SK-MEL-5 (cell line): ENCODE results near the gene SERPINI1. TPM values are rescaled to one million over a fixed set of nuclear protein-coding genes. Genes with fewer than 3 reads are reported as not detected.
"Not testable (repeated sequence)": the region's sequence is repeated elsewhere in the genome, so short reads cannot be mapped to it uniquely, and the experiment has no call there.

ENCODE experiments used
- DNase-seq: peaks from one replicate; pipeline ENCODE4 v3.0.0-alpha.2; 2016; ENCODE audit warnings: low read depth, low spot score
- in situ Hi-C: cut with HindIII; loops from 2 replicates; pipeline ENCODE4 v1.10.0; 2016; ENCODE audit warnings: low sequenced_read_pairs, high pct_unique_total_duplicates, low pct_unique_long_range_greater_than_20kb
- total RNA-seq: library from RNA; depleted of rRNA; stranded (reverse); fragments of >200 nt; shearing (Covaris generic); gene quantifications from 2 replicates; pipeline ENCODE4 v1.2.3, GENCODE V29; 2014

SERPINI1 gene
- total RNA-seq, 1 experiment from 2014 or later: 14.6 TPM

DNA sequence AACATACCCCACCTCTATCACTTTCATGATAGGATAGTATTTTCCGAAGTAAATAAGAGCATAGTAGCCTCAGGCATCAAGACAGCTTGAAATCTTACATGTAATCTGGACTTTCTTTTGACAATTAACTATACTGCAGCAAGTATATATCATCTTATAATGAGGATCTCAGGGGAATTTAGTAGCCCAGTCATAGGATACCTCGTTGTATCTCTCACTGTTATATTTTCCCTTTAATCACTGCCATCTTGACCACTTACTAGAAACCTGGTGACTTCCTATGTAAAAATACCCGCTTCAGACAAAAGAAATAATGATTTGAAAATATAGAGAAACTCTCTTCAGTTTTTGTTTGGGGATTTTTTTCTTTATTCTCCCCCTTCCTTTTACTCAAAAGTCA lies 88.2 kb downstream of the SERPINI1 start:
- DNase-seq: no peak
- in situ Hi-C loops: no loop called here

- in situ Hi-C loops, DNase-seq: not testable (repeated sequence)
Measured at GRCh38 chr3:167827588-167827987, 92.1 kb downstream of the SERPINI1 start.

DNA sequence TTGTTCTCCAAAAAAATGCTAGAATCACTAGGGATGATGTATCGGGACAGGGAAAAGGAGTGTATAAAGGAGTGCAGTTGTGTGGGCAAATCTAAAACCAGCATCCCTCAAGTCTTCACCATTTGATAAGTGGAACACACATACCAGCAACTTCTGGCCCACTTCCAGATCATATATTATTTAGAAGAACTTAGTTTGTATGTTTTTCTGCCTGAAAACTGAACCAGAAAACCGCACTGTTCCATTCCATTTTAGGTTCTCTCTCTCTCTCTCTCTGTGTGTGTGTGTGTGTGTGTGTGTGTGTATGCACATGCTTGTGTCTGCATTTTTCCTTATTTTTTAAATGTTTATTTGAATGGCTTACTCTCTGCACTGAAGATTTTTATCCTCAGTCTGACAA lies 93.5 kb downstream of the SERPINI1 start:
- in situ Hi-C loops: no loop called here
- DNase-seq: no peak

DNA sequence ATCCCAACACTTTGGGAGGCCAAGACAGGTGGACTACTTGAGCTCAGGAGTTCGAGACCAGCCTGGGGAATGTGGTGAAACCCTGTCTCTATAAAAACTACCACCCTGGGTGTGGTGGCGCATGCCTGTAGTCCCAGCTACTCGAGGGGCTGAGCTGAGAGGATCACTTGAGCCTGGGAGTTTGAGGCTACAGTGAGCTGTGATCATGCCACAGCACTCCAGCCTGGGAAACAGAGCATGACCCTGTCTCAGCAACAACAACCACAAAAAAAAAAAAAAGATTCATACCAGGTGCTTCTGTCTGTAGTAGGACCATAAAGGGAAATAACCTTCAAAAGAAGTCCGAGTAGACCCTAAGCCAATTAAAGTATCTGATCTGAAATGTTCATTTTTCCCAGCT lies 94.5 kb downstream of the SERPINI1 start:
- DNase-seq: no peak
- in situ Hi-C loops: no loop called here

- in situ Hi-C loops: no loop called here
- no peak for DNase-seq
Measured at GRCh38 chr3:167835359-167835758, 99.8 kb downstream of the SERPINI1 start.

GRCh38 chr3:167835953-167836352 lies 100.4 kb downstream of the SERPINI1 start:
- DNase-seq: no peak
- in situ Hi-C loops: no loop called here

- in situ Hi-C loops: no loop called here
- DNase-seq: peak; percentile 14
Measured at GRCh38 chr3:167837466-167837865, 101.9 kb downstream of the SERPINI1 start.

DNA sequence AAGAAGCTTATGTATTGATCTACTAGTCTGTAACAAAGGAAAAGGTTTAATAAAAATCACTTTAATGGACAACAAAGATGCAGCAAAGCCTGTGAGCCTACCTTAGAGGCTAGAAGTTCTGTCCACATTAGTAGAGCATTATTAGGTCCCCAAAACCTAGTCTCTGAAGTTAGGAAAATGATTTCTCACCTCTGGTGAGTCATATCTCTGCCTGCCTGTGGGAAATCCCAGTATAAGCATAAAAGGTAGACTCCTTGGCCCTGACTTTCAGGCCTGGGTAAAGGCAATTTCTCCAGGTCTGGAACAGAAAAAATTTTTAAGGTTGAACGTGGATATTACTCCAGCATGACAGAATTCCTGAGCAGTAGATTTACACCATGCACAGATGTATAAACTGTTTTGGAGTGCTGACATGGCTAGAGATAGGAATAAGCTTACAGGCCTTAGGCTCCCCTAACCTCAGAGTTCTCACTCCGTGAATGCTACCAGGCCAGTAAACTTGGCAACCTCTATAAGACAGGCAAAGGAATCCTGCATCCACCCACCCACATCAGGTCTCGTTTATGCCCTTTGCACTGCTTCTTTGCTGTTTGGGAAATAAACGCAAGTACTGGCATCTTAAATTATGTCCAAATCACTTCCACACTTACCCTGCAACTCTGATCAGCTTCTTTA lies 104.1 kb downstream of the SERPINI1 start:
- no peak for DNase-seq
- in situ Hi-C loops: no loop called here

DNA sequence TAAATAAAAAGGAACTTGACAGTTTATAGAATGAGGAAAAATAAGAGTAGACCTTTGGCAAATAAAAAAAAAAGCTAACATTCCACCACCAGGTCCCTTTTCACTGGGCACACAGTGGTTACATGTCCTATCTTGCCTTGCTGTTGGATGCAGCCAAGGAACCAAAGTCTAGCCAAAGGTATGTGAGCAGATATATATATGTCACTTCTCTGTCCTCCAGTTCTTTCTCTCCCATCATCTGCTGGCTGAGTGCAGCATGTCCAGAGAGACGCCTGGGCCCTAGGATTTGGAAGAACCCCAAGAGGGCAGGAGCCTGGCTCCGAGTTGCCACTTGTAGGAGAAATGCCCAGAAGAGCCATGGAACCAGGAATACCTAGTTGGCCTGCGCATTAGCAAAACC lies 104.7 kb downstream of the SERPINI1 start:
- no peak for DNase-seq
- in situ Hi-C loops: no loop called here

GRCh38 chr3:167843481-167843880 lies 108.0 kb downstream of the SERPINI1 start:
- in situ Hi-C loops: no loop called here
- DNase-seq: no peak

GRCh38 chr3:167843886-167844285 lies 108.4 kb downstream of the SERPINI1 start:
- DNase-seq: no peak
- in situ Hi-C loops: no loop called here

DNA sequence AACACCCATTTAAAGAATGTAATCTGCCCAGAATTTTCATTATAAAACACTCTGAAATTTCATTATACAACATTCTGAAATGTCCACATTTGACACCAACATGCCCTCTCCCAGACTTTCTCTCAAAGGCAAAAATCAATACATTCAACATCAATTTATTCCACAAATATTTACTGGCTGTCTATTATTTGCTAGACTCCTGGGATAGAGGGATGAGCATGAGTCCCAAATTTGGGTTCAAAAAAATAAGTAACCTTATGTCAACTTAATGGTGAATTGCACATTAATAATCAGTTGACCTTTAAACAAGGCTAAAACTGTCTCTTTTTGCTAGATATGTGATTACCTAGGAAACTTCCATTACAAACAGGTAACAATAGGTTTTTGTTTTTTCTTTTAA lies 109.0 kb downstream of the SERPINI1 start:
- in situ Hi-C loops: no loop called here
- DNase-seq: no peak

DNA sequence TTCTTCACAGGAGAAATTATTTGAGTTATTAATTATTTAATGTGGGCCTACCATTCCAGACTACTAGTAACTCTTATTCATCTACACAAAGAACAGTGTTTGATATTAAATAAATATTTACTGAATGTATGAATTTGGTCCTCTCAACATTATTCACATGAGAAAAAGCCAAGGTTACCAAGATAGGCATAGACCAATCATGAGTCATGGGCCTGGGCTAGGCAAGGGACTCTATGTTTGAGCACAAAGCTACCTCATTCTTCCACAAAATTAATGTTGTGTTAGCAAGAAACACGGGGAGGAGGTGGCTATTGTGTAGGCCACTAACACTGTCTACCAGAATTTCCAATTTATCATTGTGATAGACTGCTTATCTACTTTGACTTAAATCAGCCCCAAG lies 115.7 kb downstream of the SERPINI1 start:
- DNase-seq: no peak
- in situ Hi-C loops: no loop called here

DNA sequence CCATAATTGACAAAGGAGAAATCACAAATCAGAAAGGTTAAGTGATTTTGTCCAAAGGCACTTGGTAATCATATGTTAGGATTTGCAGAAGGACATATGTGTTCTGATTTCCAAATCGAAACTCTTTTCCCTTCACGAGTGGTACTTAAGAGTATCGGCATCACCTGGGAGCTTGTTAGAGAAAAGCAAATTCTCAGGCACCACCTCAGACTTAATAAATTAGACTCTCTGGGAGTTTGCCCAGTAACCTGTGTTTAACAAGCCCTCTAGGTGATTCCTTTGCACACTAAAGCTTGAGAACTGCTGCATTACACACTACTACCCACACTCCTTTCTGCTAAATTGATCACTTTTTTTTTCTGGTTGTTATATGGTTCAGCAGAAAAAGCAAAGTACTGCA lies 116.2 kb downstream of the SERPINI1 start:
- in situ Hi-C loops: no loop called here
- DNase-seq: no peak

- no peak for DNase-seq
- in situ Hi-C loops: no loop called here
Measured at GRCh38 chr3:167852216-167852615, 116.7 kb downstream of the SERPINI1 start.

DNA sequence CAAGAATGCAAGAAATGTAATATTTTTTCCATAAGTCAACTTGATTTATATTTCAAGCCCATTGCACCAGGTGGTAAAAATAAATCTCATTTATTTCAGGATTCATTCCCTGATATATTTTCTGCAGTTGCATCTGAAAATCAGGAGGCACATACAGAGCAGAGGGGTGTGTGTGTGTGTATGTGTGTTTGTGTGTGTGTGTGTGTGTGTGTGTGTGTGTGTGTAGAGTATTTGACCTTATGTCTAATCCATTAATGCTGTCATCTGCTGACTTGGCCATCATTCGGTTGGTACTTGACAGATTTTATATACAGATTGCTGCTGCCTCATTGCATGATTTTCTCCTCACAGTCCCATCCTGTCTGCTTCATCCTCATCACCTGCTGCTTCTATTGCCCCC lies 118.5 kb downstream of the SERPINI1 start:
- in situ Hi-C loops: no loop called here
- DNase-seq: no peak

- DNase-seq: no peak
- in situ Hi-C loops: no loop called here
Measured at GRCh38 chr3:167854846-167855245, 119.3 kb downstream of the SERPINI1 start.

GRCh38 chr3:167855306-167855705 lies 119.8 kb downstream of the SERPINI1 start:
- DNase-seq: no peak
- in situ Hi-C loops: no loop called here

DNA sequence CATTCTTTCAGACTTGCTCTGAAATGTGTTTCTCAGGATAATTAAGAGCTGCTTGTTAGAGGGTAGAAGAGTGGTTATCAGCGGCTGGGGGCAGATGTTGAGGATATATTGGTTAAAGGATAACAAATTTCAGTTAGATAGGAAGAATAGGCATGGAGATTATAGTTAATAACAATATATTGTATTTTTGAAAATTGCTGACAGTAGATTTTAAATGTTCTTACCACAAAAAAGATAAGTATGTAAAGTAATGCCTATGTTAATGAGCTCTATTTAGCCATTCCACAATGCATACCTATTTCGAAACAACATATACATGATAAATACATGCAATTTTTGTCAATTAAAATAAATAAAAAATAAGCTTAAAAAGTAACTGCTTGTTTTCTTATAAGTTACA lies 123.3 kb downstream of the SERPINI1 start:
- in situ Hi-C loops: no loop called here
- no peak for DNase-seq

- in situ Hi-C loops: no loop called here
- DNase-seq: no peak
Measured at GRCh38 chr3:167859610-167860009, 124.1 kb downstream of the SERPINI1 start.
